ENCODE measurements around the gene SEMA5B. TPM values are rescaled to one million over a fixed set of nuclear protein-coding genes. Genes with fewer than 3 reads are reported as not detected.

Gene SEMA5B
- total and polyA plus RNA-seq, 12 donors = 1.3 to 12.7 (median 7.4) TPM

GRCh38 chr3:123063034-123063433 lies 35.5 kb upstream of the SEMA5B start:
- Histone ChIP-seq H3K9me3 (no peaks in the 10 kb centered on the region), H3K36me3 (no peaks in the 10 kb centered on the region), H3K27me3 (no peaks in the 10 kb centered on the region), H3K4me1 (peaks cover 0 to 12% (median 6%) of the 10 kb centered on the region in 9 donors), H3K4me3 (no peak overlapping the region), H3K27ac (no peak overlapping the region)
- intact Hi-C loops (cut with DNase I) = no loop called here
- TF ChIP-seq CTCF (IDR thresholded peaks at IDR 0.05) = no peak
- no peak for ATAC-seq
- 94 to 96% methylated on average over 6 of the region's 6 CpGs for WGBS, 2 donors
- no peak for DNase-seq

- Histone ChIP-seq H3K27ac (no peak overlapping the region), H3K36me3 (no peaks in the 10 kb centered on the region), H3K27me3 (no peaks in the 10 kb centered on the region), H3K9me3 (no peaks in the 10 kb centered on the region), H3K4me1 (peaks cover 0 to 6% (median 0%) of the 10 kb centered on the region in 9 donors), H3K4me3 (no peak overlapping the region)
- TF ChIP-seq CTCF (IDR thresholded peaks at IDR 0.05) = no peak
- intact Hi-C loops (cut with DNase I) = no loop called here
- ATAC-seq = no peak
- WGBS, 2 donors = 86 to 90% methylated on average over 7 of the region's 7 CpGs
- no peak for DNase-seq
These were observed 34.3 kb upstream of the SEMA5B start for GRCh38 chr3:123061856-123062255.

GRCh38 chr3:123060054-123060453 lies 32.5 kb upstream of the SEMA5B start:
- ATAC-seq (no peak), DNase-seq (no peak)
- H3K4me1 ChIP-seq = no peaks in the 10 kb centered on the region
- no peaks in the 10 kb centered on the region for H3K36me3 ChIP-seq
- no peaks in the 10 kb centered on the region for H3K9me3 ChIP-seq
- H3K27me3 ChIP-seq = no peaks in the 10 kb centered on the region
- no peak overlapping the region for H3K27ac ChIP-seq
- no peak for TF ChIP-seq CTCF (IDR thresholded peaks at IDR 0.05)
- H3K4me3 ChIP-seq = no peak overlapping the region
- intact Hi-C loops (cut with DNase I) = no loop called here

- Histone ChIP-seq H3K27ac (no peak overlapping the region), H3K27me3 (no peaks in the 10 kb centered on the region), H3K9me3 (no peaks in the 10 kb centered on the region), H3K36me3 (no peaks in the 10 kb centered on the region), H3K4me3 (no peak overlapping the region), H3K4me1 (peaks cover 0 to 4% (median 0%) of the 10 kb centered on the region in 9 donors)
- TF ChIP-seq CTCF (IDR thresholded peaks at IDR 0.05) = no peak
- intact Hi-C loops (cut with DNase I) = no loop called here
- ATAC-seq = no peak
- DNase-seq = no peak
- 98 to 99% methylated on average over 5 of the region's 5 CpGs for WGBS, 2 donors
These were observed 30.9 kb upstream of the SEMA5B start for GRCh38 chr3:123058505-123058904.
